HG03159 (cell line): ENCODE data around the gene XRCC2.
"Not testable (repeated sequence)": the region's sequence is repeated elsewhere in the genome, so short reads cannot be mapped to it uniquely, and the experiment has no call there.

Source experiments
- ATAC-seq: cut with Tn5 transposase; IDR thresholded peaks from one replicate; pipeline ENCODE4 v1.9.1; 2021; ENCODE audit warnings: mild to moderate bottlenecking, moderate library complexity; ENCODE audit not compliant: unreplicated experiment

Gene XRCC2

GRCh38 chr7:152664636-152665035 lies 11.3 kb downstream of the XRCC2 start:
- no peak for ATAC-seq

- ATAC-seq, result no peak
Observed at GRCh38 chr7:152663931-152664330, 12.0 kb downstream of the XRCC2 start.

DNA sequence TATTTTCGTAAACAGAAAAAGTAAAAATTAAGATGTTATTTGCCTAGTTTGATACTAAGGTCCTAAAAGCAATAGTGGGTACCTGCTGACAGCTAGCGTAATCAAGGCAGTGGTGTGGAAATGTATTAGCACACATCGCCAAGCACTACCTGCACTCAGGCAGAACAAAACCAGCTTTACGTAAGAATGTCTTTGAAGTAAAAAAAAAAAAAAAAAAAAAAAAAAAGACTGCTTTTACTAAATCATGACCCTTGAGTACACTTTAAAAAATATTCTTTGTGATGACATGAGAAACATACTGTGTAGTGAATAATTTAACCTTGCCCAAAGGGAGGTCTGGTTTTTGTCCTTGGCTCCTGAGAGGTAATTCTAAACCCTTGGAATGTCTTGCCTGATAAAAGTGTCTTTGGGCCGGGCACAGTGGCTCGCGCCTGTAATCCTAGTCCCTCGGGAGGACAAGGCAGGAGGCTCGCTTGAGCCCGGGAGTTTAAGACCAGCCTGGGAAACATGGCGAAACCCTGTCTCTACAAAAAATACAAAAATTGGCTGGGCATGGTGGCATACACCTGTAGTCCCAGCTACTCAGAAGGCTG lies 12.7 kb downstream of the XRCC2 start:
- ATAC-seq, result no peak

DNA sequence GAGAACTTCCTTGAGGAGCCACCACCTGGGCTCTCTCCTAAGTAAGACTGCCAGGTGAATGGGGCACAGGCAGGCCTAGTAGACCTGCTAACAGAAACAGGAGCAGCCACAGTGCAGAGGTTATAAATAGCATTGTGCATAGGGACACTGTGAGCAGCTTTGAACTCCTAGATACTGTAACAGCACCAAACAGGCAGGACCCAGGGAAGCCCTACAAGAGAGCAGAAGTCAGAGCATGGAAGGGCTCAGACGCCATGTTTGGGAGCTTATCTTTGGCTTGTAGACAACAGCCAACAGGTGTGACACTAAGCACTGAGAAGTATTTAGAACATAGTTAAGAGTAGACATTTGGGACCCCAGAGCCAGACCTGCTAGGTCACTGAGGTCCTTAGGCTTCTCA lies 14.5 kb downstream of the XRCC2 start:
- no peak for ATAC-seq

DNA sequence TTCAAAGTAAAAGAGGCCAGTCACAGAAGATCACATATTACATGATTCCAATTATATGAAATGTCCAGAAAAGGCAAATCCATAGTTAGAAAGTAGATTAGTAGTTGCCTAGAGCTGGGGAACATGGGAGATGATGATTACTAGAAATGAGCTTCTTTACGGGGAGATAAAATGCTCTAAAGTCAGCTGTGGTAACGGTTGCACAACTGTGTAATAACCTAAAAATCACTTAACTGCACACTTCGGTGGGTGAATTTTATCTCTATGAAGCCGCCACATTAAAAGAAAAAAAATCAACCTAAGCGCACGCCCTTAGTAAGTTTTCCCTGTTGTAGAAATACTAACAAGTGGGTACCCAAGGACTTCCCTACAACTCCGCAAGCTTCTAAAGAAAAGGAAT lies 15.9 kb downstream of the XRCC2 start:
- no peak for ATAC-seq

DNA sequence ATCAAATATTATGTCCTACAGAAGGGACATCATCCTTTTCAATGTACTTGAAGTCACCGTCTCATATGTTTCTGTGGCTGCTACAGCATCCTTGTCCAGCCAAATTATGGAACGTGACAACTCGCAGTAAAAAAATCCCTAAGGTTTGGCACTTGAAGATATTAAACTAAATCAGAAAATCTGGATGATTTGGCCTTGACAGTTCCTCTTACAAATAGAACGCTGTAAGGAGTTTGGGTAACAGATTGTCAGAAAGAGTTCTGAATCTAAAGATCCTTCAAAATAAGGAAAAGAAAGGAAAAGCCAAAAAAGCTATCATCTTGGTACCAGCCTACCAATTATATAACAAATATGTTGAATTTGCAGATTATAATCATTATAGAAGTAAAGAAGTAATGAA lies 21.0 kb downstream of the XRCC2 start:
- ATAC-seq, result no peak

- no peak for ATAC-seq
Observed at GRCh38 chr7:152649220-152649619, 26.7 kb downstream of the XRCC2 start.

DNA sequence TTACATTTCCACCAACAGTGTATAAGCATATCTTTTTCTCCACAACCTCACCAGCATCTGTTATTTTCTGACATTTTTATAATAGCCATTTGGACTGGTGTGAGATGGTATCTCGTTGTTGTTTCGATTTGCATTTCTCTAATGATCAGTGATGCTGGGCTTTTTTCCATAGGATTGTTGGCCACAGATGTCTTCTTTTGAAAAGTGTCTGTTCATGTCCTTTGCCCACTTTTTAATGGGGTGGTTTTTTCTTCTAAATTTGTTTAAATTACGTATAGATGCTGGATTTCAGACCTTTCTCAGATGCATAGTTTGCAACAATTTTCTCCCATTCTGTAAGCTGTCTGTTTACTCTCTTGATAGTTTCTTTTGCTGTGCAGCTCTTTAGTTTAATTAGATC lies 28.9 kb downstream of the XRCC2 start:
- no peak for ATAC-seq

DNA sequence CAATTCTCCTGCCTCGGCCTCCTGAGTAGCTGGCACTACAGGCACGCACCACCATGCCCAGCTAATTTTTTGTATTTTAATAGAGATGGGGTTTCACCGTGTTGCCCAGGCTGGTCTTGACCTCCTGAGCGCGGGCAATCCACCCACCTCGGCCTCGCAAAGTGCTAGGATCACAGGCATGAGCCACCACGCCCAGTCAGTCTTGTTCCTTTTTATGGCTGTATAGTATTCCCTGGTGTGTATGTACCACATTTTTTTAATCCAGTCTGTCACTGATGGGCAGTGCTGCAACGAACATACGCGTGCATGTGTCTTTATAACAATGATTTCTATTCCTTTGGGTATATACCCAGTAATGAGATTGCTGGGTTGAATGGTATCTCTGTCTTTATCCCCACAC lies 29.4 kb downstream of the XRCC2 start:
- ATAC-seq, result not testable (repeated sequence)

GRCh38 chr7:152643979-152644559 lies 31.9 kb downstream of the XRCC2 start:
- no peak for ATAC-seq

GRCh38 chr7:152641384-152641783 lies 34.6 kb downstream of the XRCC2 start:
- ATAC-seq, result no peak

- ATAC-seq, result no peak
Observed at GRCh38 chr7:152640829-152641228, 35.1 kb downstream of the XRCC2 start.

- ATAC-seq, result no peak
Observed at GRCh38 chr7:152637920-152638580, 37.9 kb downstream of the XRCC2 start.

- no peak for ATAC-seq
Observed at GRCh38 chr7:152637161-152637560, 38.8 kb downstream of the XRCC2 start.

- ATAC-seq, result no peak
Observed at GRCh38 chr7:152636441-152636840, 39.5 kb downstream of the XRCC2 start.

- no peak for ATAC-seq
Observed at GRCh38 chr7:152633504-152633903, 42.4 kb downstream of the XRCC2 start.

GRCh38 chr7:152633072-152633471 lies 42.9 kb downstream of the XRCC2 start:
- ATAC-seq, result no peak

- not testable (repeated sequence) for ATAC-seq
Observed at GRCh38 chr7:152628772-152629171, 47.2 kb downstream of the XRCC2 start.

- ATAC-seq, result no peak
Observed at GRCh38 chr7:152624228-152624627, 51.7 kb downstream of the XRCC2 start.

DNA sequence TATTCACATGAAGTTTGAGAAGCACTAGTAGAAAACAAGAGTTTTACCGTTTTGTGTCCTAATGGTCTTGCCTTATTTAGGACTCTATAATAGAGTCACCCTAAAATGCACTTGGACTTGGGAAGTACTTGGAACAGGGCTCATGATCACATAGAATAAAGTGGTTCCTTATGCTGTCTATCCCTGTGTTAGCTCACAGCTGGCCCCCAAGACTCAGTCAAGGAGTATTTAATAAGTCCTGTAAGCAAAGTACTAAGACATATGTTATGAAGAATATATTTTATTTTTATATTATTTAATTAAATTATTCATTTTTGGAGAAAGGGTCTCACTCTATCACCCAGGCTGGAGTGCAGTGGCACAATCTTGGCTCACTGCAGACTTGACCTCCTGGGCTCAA lies 54.5 kb downstream of the XRCC2 start:
- ATAC-seq, result no peak

- ATAC-seq, result no peak
Observed at GRCh38 chr7:152619027-152619739, 56.8 kb downstream of the XRCC2 start.

DNA sequence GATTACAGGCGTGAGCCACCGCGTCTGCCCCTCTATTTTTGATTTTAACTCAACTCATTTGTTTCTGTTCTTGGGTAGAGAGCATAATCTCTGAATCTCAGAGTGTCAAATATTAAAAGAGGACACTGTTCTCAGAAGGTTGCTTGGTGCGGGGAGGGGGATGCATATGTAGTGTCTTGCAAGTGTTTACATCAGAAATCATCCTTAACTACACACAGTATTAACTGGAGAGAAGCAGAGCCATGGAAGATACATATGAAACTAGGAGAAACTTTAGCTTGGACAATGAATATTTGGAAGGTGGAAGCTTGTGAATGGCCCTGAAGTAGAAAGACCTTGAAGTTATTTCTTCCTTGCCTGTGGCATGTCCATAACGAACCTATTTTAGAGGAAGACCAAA lies 57.5 kb downstream of the XRCC2 start:
- ATAC-seq, result no peak
